Inferior parietal cortex (tissue), 1 donor: Measurements from ENCODE around the gene CD93.

Source experiments
- DNase-seq: peaks from one replicate; pipeline ENCODE4 v3.0.0-alpha.2; 2016; ENCODE audit errors: extremely low spot score

Gene CD93

GRCh38 chr20:23060629-23061028 is 25.5 kb downstream of the CD93 start:
- DNase-seq: no peak

GRCh38 chr20:23059846-23060245 is 26.3 kb downstream of the CD93 start:
- DNase-seq: no peak

GRCh38 chr20:23059001-23059400 is 27.1 kb downstream of the CD93 start:
- no peak for DNase-seq

GRCh38 chr20:23058240-23058639 is 27.9 kb downstream of the CD93 start:
- DNase-seq: no peak

GRCh38 chr20:23052904-23053303 is 33.2 kb downstream of the CD93 start:
- no peak for DNase-seq

- DNase-seq: peak; percentile 69
Measured at GRCh38 chr20:23050847-23051627, 35.1 kb downstream of the CD93 start.

GRCh38 chr20:23050076-23050838 is 35.9 kb downstream of the CD93 start:
- no peak for DNase-seq

- DNase-seq: no peak
Measured at GRCh38 chr20:23049201-23050075, 36.7 kb downstream of the CD93 start, which contains the start of gene THBD. Gene THBD, minus strand, starts transcription at chr20:23049672. Its CDS starts 168 bp downstream, at chr20:23049504.

- no peak for DNase-seq
Measured at GRCh38 chr20:23048283-23049200, 37.6 kb downstream of the CD93 start.

- no peak for DNase-seq
Measured at GRCh38 chr20:23047738-23048214, 38.3 kb downstream of the CD93 start.

GRCh38 chr20:23047001-23047737 is 39.0 kb downstream of the CD93 start:
- no peak for DNase-seq

GRCh38 chr20:23046431-23046830 is 39.7 kb downstream of the CD93 start:
- no peak for DNase-seq

GRCh38 chr20:23043376-23043775 is 42.7 kb downstream of the CD93 start:
- DNase-seq: no peak

- DNase-seq: no peak
Measured at GRCh38 chr20:23042270-23042669, 43.9 kb downstream of the CD93 start.

- DNase-seq: no peak
Measured at GRCh38 chr20:23039885-23040508, 46.1 kb downstream of the CD93 start.

- no peak for DNase-seq
Measured at GRCh38 chr20:23039136-23039875, 46.8 kb downstream of the CD93 start.

- no peak for DNase-seq
Measured at GRCh38 chr20:23037017-23037481, 49.1 kb downstream of the CD93 start.

GRCh38 chr20:23036371-23036770 is 49.8 kb downstream of the CD93 start:
- DNase-seq: no peak

- DNase-seq: no peak
Measured at GRCh38 chr20:23035731-23036130, 50.4 kb downstream of the CD93 start.
